Measurements from ENCODE around the gene CTIF.

Gene CTIF

GRCh38 chr18:48800466-48800865, 261.6 kb downstream of the CTIF start:
- H3K4me2 ChIP-seq: peak overlapping the region; percentile 71
- peak overlapping the region; percentile 80 for H3K27ac ChIP-seq
- H3K9ac ChIP-seq: no peak overlapping the region
- no peak for TF ChIP-seq Cebpa-rat (IDR thresholded peaks at IDR 0.05)
- H3K4me1 ChIP-seq: peaks cover 58% of the 10 kb centered on the region
- no peaks in the 10 kb centered on the region for H3K27me3 ChIP-seq
- H3K36me3 ChIP-seq: peaks cover 17% of the 10 kb centered on the region
- no peaks in the 10 kb centered on the region for H4K20me1 ChIP-seq
- H3K9me3 ChIP-seq: no peaks in the 10 kb centered on the region
- no peak overlapping the region for H3K4me3 ChIP-seq

DNA sequence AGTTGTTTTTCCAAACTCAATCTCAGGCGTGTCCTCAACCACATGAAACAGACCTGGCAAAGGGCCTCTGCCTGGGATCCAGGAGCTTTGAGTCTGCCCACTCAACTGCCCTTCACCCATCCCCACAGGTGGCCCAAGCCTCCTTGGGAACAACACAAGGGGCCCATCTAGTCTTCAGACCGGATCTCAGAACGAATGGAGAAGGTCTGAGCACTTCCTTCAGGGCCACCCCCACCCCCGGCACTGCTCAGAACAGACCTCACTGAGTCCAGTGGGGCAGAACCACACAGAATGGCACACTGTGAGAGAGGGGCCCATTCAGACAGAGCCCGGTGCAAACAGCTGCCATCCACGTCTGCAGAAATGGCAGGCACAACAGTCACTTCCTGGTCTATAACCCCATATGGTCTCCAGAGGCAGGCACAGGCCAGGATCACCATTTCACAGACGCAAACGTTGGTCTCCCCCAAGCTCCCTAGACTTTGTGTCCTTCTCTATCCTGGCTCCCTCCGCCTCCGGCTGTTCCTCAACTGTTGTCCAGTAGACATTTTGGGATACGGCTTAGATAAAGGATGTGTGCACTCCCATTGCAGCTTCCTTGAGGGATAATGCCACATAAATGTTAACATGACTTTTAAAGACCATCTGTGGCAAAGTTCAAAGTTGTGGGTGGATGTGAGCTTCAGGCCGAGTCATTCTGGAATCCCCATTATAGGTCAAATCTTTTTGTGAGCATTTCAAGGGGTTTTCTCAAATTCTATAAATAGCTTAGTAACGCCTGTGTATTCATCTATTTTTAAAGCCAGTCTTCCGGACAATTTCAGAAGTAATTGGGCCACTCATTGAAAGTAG, 262.3 kb downstream of the CTIF start:
- H3K36me3 ChIP-seq: peaks cover 17% of the 10 kb centered on the region
- H3K9me3 ChIP-seq: no peaks in the 10 kb centered on the region
- no peak overlapping the region for H3K4me3 ChIP-seq
- H3K9ac ChIP-seq: no peak overlapping the region
- TF ChIP-seq Cebpa-rat (IDR thresholded peaks at IDR 0.05): no peak
- H3K27ac ChIP-seq: peak overlapping the region; percentile 80
- H4K20me1 ChIP-seq: no peaks in the 10 kb centered on the region
- H3K27me3 ChIP-seq: no peaks in the 10 kb centered on the region
- H3K4me1 ChIP-seq: peaks cover 62% of the 10 kb centered on the region
- H3K4me2 ChIP-seq: peak overlapping the region; percentile 71

DNA sequence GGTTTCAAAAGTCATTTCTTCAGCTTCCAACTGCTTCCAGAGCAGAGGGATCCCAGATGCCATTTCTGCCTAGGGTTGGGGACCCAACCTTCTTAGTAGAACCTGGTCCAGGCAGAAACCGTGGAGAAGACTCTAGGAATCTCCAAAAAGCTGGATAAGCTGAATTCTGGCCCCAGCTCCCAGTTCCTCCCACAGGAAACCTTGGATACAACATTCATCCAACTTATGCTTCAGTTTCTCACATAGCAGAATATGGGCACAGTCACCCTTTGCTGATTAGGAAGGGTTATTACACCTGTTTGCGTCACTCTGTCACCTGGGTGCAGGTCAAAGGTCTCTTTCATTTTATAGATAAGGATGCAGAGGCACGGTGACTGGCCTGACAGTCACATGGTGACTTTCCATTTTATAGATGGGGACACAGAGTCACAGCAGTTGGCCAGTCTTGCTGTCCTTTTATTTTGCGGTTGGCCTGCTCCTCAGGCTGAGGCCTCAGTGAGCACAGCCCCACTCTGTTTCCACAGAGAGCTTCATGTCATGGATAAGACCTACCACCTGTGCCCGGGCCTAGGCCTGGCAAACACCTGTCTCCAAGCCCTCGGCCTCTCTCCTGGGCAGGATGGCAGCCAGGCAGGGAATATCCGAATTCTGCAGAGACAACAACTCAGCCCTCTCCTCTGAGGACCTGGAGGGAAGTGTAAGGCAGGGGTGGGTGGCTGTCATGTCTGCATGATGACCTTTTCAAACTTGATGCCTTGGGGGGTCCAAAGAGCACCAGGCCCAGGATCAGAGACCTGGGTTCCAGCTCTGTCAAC, 263.1 kb downstream of the CTIF start:
- no peak overlapping the region for H3K9ac ChIP-seq
- no peaks in the 10 kb centered on the region for H4K20me1 ChIP-seq
- peak overlapping the region; percentile 71 for H3K4me2 ChIP-seq
- no peaks in the 10 kb centered on the region for H3K9me3 ChIP-seq
- no peaks in the 10 kb centered on the region for H3K27me3 ChIP-seq
- peak overlapping the region; percentile 80 for H3K27ac ChIP-seq
- H3K4me3 ChIP-seq: no peak overlapping the region
- TF ChIP-seq Cebpa-rat (IDR thresholded peaks at IDR 0.05): no peak
- peaks cover 71% of the 10 kb centered on the region for H3K4me1 ChIP-seq
- peaks cover 17% of the 10 kb centered on the region for H3K36me3 ChIP-seq

GRCh38 chr18:48802543-48803290, 263.9 kb downstream of the CTIF start:
- Histone ChIP-seq H4K20me1 (no peaks in the 10 kb centered on the region), H3K9me3 (no peaks in the 10 kb centered on the region), H3K36me3 (peaks cover 17% of the 10 kb centered on the region), H3K4me3 (no peak overlapping the region), H3K27me3 (no peaks in the 10 kb centered on the region), H3K4me1 (peaks cover 74% of the 10 kb centered on the region), H3K9ac (no peak overlapping the region), H3K4me2 (peak overlapping the region; percentile 71), H3K27ac (peak overlapping the region; percentile 80)
- no peak for TF ChIP-seq Cebpa-rat (IDR thresholded peaks at IDR 0.05)

GRCh38 chr18:48803518-48803917, 264.7 kb downstream of the CTIF start:
- no peaks in the 10 kb centered on the region for H4K20me1 ChIP-seq
- no peak overlapping the region for H3K9ac ChIP-seq
- peaks cover 17% of the 10 kb centered on the region for H3K36me3 ChIP-seq
- no peak overlapping the region for H3K27ac ChIP-seq
- H3K9me3 ChIP-seq: no peaks in the 10 kb centered on the region
- H3K4me1 ChIP-seq: peaks cover 71% of the 10 kb centered on the region
- no peak overlapping the region for H3K4me3 ChIP-seq
- no peak for TF ChIP-seq Cebpa-rat (IDR thresholded peaks at IDR 0.05)
- H3K27me3 ChIP-seq: no peaks in the 10 kb centered on the region
- H3K4me2 ChIP-seq: no peak overlapping the region

DNA sequence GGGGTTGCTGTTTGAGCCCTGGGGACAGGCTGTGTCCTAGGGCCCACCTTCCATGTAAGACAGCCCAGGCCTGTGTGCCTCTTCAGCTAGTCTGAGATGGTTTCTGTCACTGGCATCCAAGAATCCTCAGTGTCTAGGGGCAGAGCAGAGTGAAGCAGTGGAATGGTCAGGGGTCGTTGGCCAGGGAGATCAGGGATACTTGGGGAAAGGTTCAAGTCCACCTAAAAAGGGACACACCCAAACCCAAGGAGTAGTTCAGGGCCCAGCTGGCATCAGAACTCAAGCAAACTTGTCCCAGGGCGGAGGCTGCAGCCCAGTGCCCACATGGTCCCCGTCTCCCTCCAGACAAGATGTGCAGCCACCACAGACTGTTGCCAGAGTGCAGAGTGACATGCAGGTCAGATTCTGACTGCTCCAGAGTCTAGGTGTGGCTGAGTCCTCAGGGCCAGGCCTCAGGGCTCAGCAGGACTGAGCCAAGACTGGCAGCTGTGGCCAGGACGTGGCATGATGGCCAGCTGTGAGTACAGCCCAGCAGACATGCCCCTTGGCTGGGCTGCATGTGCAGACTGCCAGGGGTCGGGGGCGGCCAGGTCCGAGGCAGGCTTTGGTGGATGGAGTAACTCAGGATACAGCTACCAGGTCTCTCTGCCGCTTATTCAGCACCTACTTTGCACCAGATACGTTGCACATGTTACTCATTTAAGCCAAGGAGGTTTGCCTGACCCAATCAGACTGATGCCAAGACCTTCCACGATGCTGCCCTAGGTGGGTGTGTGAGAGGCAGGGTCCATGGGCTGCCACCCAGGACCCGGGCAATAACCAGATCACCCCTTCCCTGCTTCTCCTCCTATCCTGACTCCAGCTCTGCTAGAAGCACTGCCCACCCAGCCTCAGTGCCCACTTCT, 265.4 kb downstream of the CTIF start:
- Histone ChIP-seq H3K27ac (peak overlapping the region; percentile 1; the same call in 1 of the 2 replicates), H3K4me1 (peaks cover 68% of the 10 kb centered on the region), H3K9me3 (no peaks in the 10 kb centered on the region), H3K4me3 (no peak overlapping the region), H3K4me2 (no peak overlapping the region), H3K9ac (no peak overlapping the region), H3K36me3 (peaks cover 17% of the 10 kb centered on the region), H4K20me1 (no peaks in the 10 kb centered on the region), H3K27me3 (no peaks in the 10 kb centered on the region)
- TF ChIP-seq Cebpa-rat (IDR thresholded peaks at IDR 0.05): no peak

GRCh38 chr18:48804856-48805610, 266.2 kb downstream of the CTIF start:
- no peaks in the 10 kb centered on the region for H3K9me3 ChIP-seq
- H3K27ac ChIP-seq: 0 out of 2 replicates have a peak overlapping the region, but pooled peaks have one; percentile 48
- H3K9ac ChIP-seq: no peak overlapping the region
- peaks cover 59% of the 10 kb centered on the region for H3K4me1 ChIP-seq
- H3K4me3 ChIP-seq: no peak overlapping the region
- H3K4me2 ChIP-seq: no peak overlapping the region
- H3K36me3 ChIP-seq: peaks cover 17% of the 10 kb centered on the region
- H4K20me1 ChIP-seq: no peaks in the 10 kb centered on the region
- no peak for TF ChIP-seq Cebpa-rat (IDR thresholded peaks at IDR 0.05)
- H3K27me3 ChIP-seq: no peaks in the 10 kb centered on the region

DNA sequence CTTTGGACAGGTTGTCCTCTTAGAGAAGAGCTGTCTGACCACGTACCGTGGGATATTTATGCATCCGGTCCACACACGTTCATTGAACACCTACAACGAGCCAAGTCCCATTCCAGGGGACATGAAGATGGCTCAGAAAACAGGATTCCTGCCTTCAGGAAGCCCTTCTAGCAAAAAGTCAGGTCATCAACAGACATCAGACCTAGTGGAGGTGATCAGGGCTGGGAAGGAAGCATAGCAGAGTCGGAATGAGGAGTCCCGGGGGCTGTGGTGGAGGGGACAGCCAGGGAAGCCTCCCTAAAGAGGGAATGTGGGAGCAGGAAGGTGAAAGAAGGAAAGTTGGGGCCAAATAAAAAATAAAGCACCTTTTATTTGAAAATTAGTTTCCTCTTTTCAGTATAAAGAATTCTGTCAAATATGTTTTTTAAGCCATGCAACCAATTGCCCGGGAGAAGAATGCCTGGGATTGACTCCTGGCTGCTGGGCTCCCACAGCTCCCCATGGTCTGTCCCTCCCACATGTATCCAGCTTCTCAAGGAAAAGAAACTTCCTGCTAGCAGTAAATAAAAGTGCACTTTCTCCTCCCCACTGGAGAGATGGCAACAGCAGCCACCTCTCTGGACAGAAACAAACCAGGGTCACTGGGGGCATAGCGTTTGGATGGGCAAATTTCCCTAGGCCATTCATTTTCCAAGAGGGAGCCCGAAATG, 267.1 kb downstream of the CTIF start:
- H3K4me1 ChIP-seq: peaks cover 53% of the 10 kb centered on the region

More for the DNA sequence above, 267.1 kb downstream of the CTIF start:
- peaks cover 17% of the 10 kb centered on the region; the same call in 1 of the 2 replicates for H3K36me3 ChIP-seq
- no peak overlapping the region for H3K9ac ChIP-seq
- H4K20me1 ChIP-seq: no peaks in the 10 kb centered on the region
- H3K4me2 ChIP-seq: peak overlapping the region; percentile 76
- no peaks in the 10 kb centered on the region for H3K27me3 ChIP-seq
- H3K9me3 ChIP-seq: no peaks in the 10 kb centered on the region
- no peak for TF ChIP-seq Cebpa-rat (IDR thresholded peaks at IDR 0.05)
- no peak overlapping the region for H3K4me3 ChIP-seq
- peak overlapping the region; percentile 48; the same call in 1 of the 2 replicates for H3K27ac ChIP-seq
